ENCODE data around the gene HTRA2.

The HTRA2 gene

GRCh38 chr2:74502147-74502719 is 27.5 kb upstream of the HTRA2 start:
- TF ChIP-seq ZFX (IDR thresholded peaks at IDR 0.05) = no peak
- TF ChIP-seq, protein P1, sequence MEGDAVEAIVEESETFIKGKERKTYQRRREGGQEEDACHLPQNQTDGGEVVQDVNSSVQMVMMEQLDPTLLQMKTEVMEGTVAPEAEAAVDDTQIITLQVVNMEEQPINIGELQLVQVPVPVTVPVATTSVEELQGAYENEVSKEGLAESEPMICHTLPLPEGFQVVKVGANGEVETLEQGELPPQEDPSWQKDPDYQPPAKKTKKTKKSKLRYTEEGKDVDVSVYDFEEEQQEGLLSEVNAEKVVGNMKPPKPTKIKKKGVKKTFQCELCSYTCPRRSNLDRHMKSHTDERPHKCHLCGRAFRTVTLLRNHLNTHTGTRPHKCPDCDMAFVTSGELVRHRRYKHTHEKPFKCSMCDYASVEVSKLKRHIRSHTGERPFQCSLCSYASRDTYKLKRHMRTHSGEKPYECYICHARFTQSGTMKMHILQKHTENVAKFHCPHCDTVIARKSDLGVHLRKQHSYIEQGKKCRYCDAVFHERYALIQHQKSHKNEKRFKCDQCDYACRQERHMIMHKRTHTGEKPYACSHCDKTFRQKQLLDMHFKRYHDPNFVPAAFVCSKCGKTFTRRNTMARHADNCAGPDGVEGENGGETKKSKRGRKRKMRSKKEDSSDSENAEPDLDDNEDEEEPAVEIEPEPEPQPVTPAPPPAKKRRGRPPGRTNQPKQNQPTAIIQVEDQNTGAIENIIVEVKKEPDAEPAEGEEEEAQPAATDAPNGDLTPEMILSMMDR (conservative IDR thresholded peaks at IDR 0.05) = no peak
- H3K27ac ChIP-seq = no peak overlapping the region

DNA sequence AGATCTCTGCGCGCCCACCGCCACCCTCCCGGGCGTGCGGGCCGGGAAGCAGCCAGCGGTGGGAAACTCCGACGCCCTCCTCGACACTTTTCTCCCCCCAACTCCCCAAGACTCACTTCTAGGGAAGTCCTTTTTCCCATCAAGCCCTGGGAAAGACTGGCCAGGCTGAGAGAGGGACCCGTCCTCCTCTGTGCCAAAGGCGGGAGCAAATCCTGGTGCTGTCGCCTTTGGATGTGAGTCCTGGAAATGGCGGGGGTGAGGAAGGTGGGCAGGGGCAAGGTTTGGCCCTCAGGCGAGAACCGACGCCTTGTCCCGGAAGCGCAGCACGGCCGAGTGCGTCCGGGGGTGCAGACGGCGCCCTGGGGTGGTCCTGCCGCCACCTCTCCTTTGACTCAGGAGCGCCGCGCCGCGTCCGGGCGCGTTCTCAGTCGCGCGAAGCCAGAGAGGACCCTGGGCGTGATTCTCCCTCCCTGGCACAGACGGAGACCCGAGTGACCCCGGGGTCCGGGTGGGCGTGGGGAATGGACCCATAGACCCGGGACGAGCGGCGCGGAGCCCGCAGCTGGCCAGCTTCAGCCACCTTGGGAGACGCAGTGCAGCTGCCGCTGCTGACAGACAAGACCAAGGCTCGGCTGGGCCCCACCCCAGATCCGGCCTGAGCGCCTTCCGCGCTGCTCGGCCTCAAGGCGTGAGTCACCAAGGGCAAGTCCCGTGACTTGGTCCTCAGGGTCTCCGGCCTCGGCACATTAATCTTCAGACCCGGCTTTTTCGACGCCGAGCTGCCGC is 26.8 kb upstream of the HTRA2 start:
- no peak overlapping the region for H3K27ac ChIP-seq
- TF ChIP-seq ZFX (IDR thresholded peaks at IDR 0.05) = no peak
- TF ChIP-seq, protein P1 (conservative IDR thresholded peaks at IDR 0.05) = no peak

DNA sequence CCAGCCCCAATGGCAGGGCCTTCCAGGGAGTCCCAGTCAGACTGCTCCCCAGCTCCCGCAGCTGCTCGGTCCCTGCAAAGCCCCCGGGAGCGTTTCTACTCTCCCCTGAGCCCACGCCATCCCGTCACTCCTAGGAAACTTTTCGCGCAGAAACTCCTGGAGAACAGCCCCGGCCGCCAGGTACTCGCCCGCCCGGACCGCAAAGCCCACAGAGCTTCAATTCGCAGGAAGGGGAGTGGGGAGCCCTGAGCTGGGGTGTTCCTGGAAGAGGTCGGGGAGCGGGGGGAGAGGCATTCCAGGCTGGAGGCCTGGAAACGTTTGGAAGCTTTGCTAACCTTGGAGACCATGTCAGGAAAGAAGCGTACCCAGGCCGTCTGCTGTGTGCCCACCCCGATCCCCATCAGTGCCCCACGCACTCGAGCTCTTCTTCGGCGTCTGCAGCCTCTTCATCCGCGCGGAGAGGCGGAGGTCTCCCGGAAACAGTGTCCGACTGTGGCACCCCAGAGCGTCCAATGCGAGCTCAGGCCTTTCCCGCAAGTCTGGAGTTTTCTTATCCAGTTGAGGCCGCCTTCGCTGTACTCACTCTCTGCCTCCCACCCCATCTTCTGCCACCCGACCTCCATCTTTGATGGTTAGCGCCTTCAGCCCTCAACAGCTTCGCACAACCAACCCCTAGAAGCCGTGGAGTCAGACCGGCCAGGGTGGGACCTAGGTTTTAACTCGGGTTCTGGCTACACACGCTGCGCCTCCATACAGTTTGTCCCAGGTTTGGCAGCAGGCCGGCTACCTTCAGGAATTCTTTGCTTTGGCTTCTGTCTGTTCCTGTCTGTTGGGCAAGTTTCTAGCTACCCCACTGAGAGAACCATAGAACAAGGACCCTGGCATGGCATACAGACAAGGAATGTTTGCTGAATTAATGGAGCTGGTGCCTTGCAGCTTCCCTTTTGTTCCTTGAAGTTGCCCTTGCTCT is 25.9 kb upstream of the HTRA2 start:
- no peak overlapping the region for H3K27ac ChIP-seq
- TF ChIP-seq, protein P1 (conservative IDR thresholded peaks at IDR 0.05) = no peak
- TF ChIP-seq ZFX (IDR thresholded peaks at IDR 0.05) = no peak

- H3K27ac ChIP-seq = no peak overlapping the region
- TF ChIP-seq ZFX (IDR thresholded peaks at IDR 0.05) = no peak
- TF ChIP-seq, protein P1 (conservative IDR thresholded peaks at IDR 0.05) = no peak
Measured at GRCh38 chr2:74504591-74504990, 25.1 kb upstream of the HTRA2 start.

GRCh38 chr2:74505448-74506246 is 24.1 kb upstream of the HTRA2 start:
- TF ChIP-seq, protein P1 (conservative IDR thresholded peaks at IDR 0.05) = no peak
- no peak for TF ChIP-seq ZFX (IDR thresholded peaks at IDR 0.05)

GRCh38 chr2:74507145-74507925 is 22.4 kb upstream of the HTRA2 start, which contains the start of gene PCGF1:
Gene PCGF1 (minus strand): TSS chr2:74507695. CDS start chr2:74507668, 27 bp downstream.
- H3K27ac ChIP-seq = peak within 1 kb of the TSS; percentile 97
- TF ChIP-seq, protein P1 (conservative IDR thresholded peaks at IDR 0.05) = no peak
- TF ChIP-seq ZFX (IDR thresholded peaks at IDR 0.05) = no peak

More at GRCh38 chr2:74505448-74506246, 24.1 kb upstream of the HTRA2 start:
- no peak overlapping the region; the same call in 1 of the 2 replicates for H3K27ac ChIP-seq

Measured in C4-2B (cell line).